SK-N-MC (cell line): ENCODE measurements around the gene ITGB2.

Experiments used
- DNase-seq: peaks from one replicate; pipeline ENCODE4 v3.0.0-alpha.2; 2011; ENCODE audit warnings: low read depth, low spot score
- H3K27ac ChIP-seq: fragments of 200-600 bp; sonication (generic); 2 replicates; pipeline ENCODE4 v1.5.1; 2016; ENCODE audit warnings: mixed run types
- H3K36me3 ChIP-seq: fragments of 200-600 bp; sonication (generic); 2 replicates; pipeline ENCODE4 v1.6.1; 2017; ENCODE audit warnings: antibody characterized with exemption, low read length, mixed read lengths; ENCODE audit not compliant: insufficient read depth
- H3K4me3 ChIP-seq: fragments of 200-600 bp; sonication (generic); 2 replicates; pipeline ENCODE4 v1.5.1; 2016
- H3K9ac ChIP-seq: fragments of 200-600 bp; sonication (generic); 2 replicates; pipeline ENCODE4 v1.8.0; 2017; ENCODE audit warnings: mixed run types, mixed read lengths; ENCODE audit not compliant: insufficient read length
- H3K9me3 ChIP-seq: fragments of 200-600 bp; sonication (generic); 2 replicates; pipeline ENCODE4 v1.6.1; 2017; ENCODE audit warnings: low read depth, mild to moderate bottlenecking, antibody characterized with exemption, low read length, moderate library complexity, mixed read lengths
- EZH2 ChIP-seq: fragments of 200-600 bp; sonication (generic); IDR thresholded peaks from one replicate; pipeline ENCODE4 v1.6.1; 2017; ENCODE audit warnings: antibody characterized with exemption
- FOXP2 ChIP-seq: optimal IDR thresholded peaks from 2 replicates; pipeline ENCODE3; 2011; ENCODE audit warnings: mild to moderate bottlenecking, moderate library complexity; ENCODE audit not compliant: insufficient read depth; ENCODE audit errors: extremely low read length, control extremely low read depth
- POLR2AphosphoS5 ChIP-seq: IDR thresholded peaks from 2 replicates; pipeline ENCODE4 v1.6.1; 2012; ENCODE audit warnings: mild to moderate bottlenecking, low read depth, low read length, borderline replicate concordance

The ITGB2 gene

DNA sequence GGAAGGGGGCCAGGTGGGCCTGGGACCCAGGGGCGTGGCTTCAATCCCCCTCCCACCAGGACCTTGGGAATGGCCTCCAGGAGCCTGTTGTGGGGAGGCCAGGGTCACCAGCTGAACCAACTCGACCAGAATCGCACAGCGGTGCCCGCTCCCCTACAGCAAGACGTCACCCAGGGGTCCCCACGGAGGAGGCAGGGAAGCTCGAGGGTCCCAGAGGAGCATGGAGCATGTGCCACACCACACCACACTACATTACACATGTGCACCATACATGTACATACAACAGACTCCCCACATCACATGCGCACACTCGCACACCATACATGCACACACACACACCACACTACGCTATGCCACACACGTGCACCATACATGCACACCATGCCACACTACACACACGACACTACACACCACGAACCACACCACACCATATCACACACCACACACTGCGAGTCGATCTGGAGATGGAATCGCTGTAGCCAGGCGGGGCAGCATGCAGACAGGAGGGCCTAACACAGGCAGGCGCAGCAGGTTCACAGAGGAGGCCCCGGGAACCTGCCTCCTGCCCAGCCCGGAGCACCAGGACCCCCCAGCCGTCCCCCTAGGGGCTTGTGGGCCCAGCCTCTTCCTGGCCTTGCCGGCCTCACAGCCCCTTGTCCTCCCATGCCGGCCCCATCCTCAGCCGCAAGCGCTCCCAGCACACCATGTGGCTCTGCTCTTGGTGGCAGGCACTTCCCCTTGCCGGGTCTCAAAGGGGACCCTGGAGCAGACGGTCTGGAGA is 596 bp downstream of the ITGB2 start:
- H3K4me3 ChIP-seq, result no peak overlapping the region
- H3K9me3 ChIP-seq, result no peaks in the 10 kb centered on the region
- H3K36me3 ChIP-seq, result no peaks in the 10 kb centered on the region
- TF ChIP-seq POLR2AphosphoS5 (no peak), FOXP2 (no peak), EZH2 (no peak)
- peak overlapping the region; percentile 37 for H3K9ac ChIP-seq
- H3K27ac ChIP-seq, result peak overlapping the region; percentile 100; the same call in 1 of the 2 replicates
- no peak for DNase-seq

- no peak overlapping the region for H3K27ac ChIP-seq
- no peak for DNase-seq
- H3K4me3 ChIP-seq, result no peak overlapping the region
Measured at GRCh38 chr21:44919111-44919912, 1.4 kb downstream of the ITGB2 start.

DNA sequence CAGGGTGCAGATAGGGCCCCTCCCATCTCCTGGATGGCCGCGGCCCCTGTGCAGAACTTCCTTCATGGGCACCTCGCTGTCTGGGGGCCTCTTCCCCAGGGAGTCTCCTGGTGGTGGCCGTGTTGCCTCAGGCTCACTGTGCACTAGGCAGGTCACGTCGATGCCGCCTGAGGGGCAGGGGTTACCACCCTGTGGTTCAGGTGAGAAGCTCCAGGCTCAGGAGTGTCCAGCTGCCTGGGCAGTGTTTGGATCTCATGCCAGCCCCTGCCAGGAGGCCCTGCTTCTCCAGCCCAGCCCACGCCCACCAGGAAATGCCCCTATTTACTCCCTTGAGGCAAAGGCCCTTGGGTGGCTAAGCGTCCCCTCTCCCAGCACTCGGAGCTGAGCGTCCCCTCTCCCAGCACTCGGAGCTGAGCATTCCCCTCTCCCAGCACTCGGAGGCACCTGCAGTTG is 2.1 kb downstream of the ITGB2 start:
- no peak for DNase-seq
- Histone ChIP-seq H3K4me3 (no peak overlapping the region), H3K27ac (no peak overlapping the region), H3K9me3 (no peaks in the 10 kb centered on the region), H3K9ac (no peak overlapping the region), H3K36me3 (no peaks in the 10 kb centered on the region)
- TF ChIP-seq POLR2AphosphoS5 (no peak), EZH2 (no peak), FOXP2 (no peak)

More at GRCh38 chr21:44919111-44919912, 1.4 kb downstream of the ITGB2 start:
- H3K9me3 ChIP-seq, result no peaks in the 10 kb centered on the region
- no peak overlapping the region for H3K9ac ChIP-seq
- no peaks in the 10 kb centered on the region for H3K36me3 ChIP-seq
- TF ChIP-seq EZH2, result no peak
- TF ChIP-seq FOXP2, result no peak
- no peak for TF ChIP-seq POLR2AphosphoS5

- no peak overlapping the region for H3K4me3 ChIP-seq
- no peaks in the 10 kb centered on the region for H3K9me3 ChIP-seq
- no peak for TF ChIP-seq FOXP2
- TF ChIP-seq POLR2AphosphoS5, result no peak
- TF ChIP-seq EZH2, result no peak
- no peaks in the 10 kb centered on the region for H3K36me3 ChIP-seq
- H3K27ac ChIP-seq, result no peak overlapping the region
- no peak for DNase-seq
- no peak overlapping the region for H3K9ac ChIP-seq
Measured at GRCh38 chr21:44918107-44918470, 2.6 kb downstream of the ITGB2 start.

DNA sequence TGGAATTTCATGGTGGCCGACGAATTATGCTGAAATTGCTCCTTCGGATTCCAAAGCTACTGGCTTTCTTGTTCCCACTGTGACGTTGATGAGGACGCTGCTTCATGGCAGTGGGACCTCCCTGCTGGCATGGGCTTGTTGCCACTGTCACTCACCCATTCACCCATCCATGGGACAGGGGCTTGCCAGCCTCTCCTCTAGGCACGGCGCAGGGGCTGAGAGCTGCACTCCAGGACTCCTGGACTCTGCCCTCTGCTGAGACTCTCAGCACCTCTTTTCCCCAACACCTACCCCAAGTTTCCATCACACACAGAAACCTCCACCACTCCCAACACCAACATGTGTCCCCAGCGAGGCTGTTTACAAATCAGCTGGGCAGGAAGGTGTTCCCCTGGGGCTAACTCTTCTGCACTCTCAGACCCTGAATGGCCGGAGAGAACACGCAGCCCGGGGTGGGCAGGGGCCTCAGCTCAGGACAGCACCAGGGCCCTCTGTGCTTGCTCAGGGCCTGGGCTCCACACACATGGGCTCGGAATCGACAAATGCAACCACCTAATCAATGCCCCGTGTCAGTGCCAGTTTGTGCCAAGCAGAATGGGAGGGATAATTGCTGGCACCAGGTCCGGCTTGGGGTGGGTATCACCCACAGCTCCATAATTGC is 3.1 kb downstream of the ITGB2 start:
- DNase-seq, result no peak
- Histone ChIP-seq H3K9me3 (no peaks in the 10 kb centered on the region), H3K27ac (peak overlapping the region; percentile 69), H3K4me3 (no peak overlapping the region), H3K9ac (no peak overlapping the region), H3K36me3 (no peaks in the 10 kb centered on the region)
- TF ChIP-seq EZH2 (no peak), FOXP2 (no peak), POLR2AphosphoS5 (no peak)

DNA sequence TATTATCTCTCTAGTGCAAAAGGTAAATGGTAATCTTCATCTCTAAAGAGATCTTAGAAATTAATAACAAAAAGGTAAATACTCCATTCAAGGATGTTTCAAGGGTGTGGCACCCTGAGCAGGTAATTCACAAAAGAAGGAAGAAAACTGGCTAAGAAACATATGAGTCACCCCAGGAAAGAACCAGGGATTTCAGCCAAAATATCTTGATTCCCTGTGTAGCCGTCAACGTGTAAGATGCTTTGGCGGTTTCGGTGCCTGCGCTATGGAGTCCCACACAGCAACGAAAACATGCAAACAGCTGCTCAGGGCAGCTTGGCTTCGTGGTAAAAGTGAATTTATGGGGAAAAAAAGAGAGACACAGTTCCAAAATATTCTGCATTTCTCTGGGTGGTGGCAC is 3.7 kb downstream of the ITGB2 start:
- DNase-seq, result no peak
- H3K9me3 ChIP-seq, result no peaks in the 10 kb centered on the region
- TF ChIP-seq FOXP2 (no peak), POLR2AphosphoS5 (no peak), EZH2 (no peak)
- no peaks in the 10 kb centered on the region for H3K36me3 ChIP-seq
- no peak overlapping the region for H3K4me3 ChIP-seq
- H3K27ac ChIP-seq, result peak overlapping the region; percentile 69
- H3K9ac ChIP-seq, result no peak overlapping the region

DNA sequence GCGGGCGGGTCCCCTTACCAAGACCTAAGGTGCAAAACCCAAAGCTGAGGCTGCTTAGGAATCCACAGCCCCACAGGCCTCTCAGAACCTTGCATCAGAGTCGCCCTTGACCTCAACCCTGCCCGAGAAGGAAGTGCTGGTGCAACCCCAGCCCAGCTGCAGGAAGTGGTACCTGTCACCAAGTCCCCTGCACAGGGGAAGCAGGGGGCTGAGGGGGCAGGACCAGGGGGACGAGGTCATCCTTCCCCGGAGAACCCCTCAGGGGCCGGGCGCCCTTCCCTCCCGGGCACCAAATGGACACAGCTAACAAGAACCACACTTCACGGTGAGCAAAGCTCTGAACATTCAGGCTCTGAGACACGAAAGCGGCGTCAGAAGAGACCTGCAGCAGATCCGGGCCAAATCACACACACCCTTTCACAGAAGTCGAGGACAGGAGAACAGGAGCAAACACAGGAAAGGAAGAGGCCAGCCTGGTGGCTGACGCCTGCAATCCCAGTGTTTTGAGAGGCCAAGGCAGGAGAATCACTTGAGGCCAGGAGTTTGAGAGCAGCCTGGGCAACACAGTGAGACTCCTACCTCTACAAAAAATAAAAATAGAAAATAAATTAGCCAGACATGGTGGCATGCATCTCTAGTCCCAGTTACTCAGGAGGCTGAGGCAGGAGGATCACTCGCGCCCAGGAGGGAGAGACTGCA is 6.4 kb downstream of the ITGB2 start:
- Histone ChIP-seq H3K27ac (peak overlapping the region; percentile 70; the same call in 1 of the 2 replicates), H3K9me3 (no peaks in the 10 kb centered on the region), H3K9ac (no peak overlapping the region), H3K4me3 (no peak overlapping the region), H3K36me3 (no peaks in the 10 kb centered on the region)
- DNase-seq, result no peak
- no peak for TF ChIP-seq POLR2AphosphoS5
- no peak for TF ChIP-seq EZH2
- no peak for TF ChIP-seq FOXP2
